IMR-90 (cell line): ENCODE measurements around the gene PPP1R14C. TPM values are rescaled to one million over a fixed set of nuclear protein-coding genes. Genes with fewer than 3 reads are reported as not detected.

ENCODE experiments used
- ATAC-seq: fragments of 200-7000 bp; cut with Tn5 transposase; 2 replicates; pipeline ENCODE4 v1.9.1; 2020; ENCODE audit warnings: low read depth, mild to moderate bottlenecking, moderate library complexity
- BruUV-seq: library from RNA; stranded (reverse); fragments of 400-500 nt; replicated peaks from 2 replicates; lab custom pipeline; 2021; lab: Mats Ljungman, UMichigan
- CTCF ChIA-PET: fragments of 300-600 bp; formaldehyde crosslinking; extraction: SDS; loops from one replicate; lab custom pipeline; 2021; ENCODE audit warnings: antibody characterized with exemption; lab: Yijun Ruan, JAX
- POLR2A ChIA-PET: fragments of 300-600 bp; sonication (Branson Sonifier 250); formaldehyde crosslinking; loops from one replicate; lab custom pipeline; 2022; ENCODE audit warnings: antibody characterized with exemption; ENCODE audit not compliant: unreplicated experiment; lab: Charles Lee
- DNase-seq: peaks from one replicate; pipeline ENCODE4 v3.0.0; 2013
- H2AFZ ChIP-seq: replicated peaks from 2 replicates; pipeline ENCODE3; 2013; ENCODE audit warnings: low read length, mild to moderate bottlenecking; ENCODE audit not compliant: poor library complexity
- H2AK5ac ChIP-seq: 2 replicates; pipeline ENCODE4 v1.6.1; 2013; ENCODE audit warnings: low read depth, low read length, inconsistent platforms
- H2AK9ac ChIP-seq: replicated peaks from 2 replicates; pipeline ENCODE3; 2013; ENCODE audit warnings: mild to moderate bottlenecking, low read depth, low read length, moderate library complexity; ENCODE audit not compliant: poor library complexity
- H2BK120ac ChIP-seq: 2 replicates; pipeline ENCODE4 v1.6.1; 2013; ENCODE audit warnings: low read depth, low read length, inconsistent platforms
- H2BK15ac ChIP-seq: 3 replicates; pipeline ENCODE4 v1.6.1; 2013; ENCODE audit warnings: low read depth, low read length, inconsistent platforms
- H2BK20ac ChIP-seq: 2 replicates; pipeline ENCODE4 v1.6.1; 2013; ENCODE audit warnings: low read depth, mild to moderate bottlenecking, inconsistent platforms, low read length, moderate library complexity
- H2BK5ac ChIP-seq: 2 replicates; pipeline ENCODE4 v1.6.1; 2013; ENCODE audit warnings: mild to moderate bottlenecking, low read depth, low read length, inconsistent platforms; ENCODE audit not compliant: poor library complexity, severe bottlenecking
- H3K14ac ChIP-seq: replicated peaks from 2 replicates; pipeline ENCODE4 v1.6.1; 2013; ENCODE audit warnings: low read depth, low read length, inconsistent platforms
- H3K18ac ChIP-seq: 2 replicates; pipeline ENCODE4 v1.6.1; 2013; ENCODE audit warnings: low read depth, low read length, control low read depth
- H3K23ac ChIP-seq: 2 replicates; pipeline ENCODE4 v1.6.1; 2013; ENCODE audit warnings: low read depth, low read length, inconsistent platforms
- H3K27ac ChIP-seq: 2 replicates; pipeline ENCODE4 v1.5.1; 2013; ENCODE audit warnings: mild to moderate bottlenecking, control low read depth, low read length; ENCODE audit not compliant: insufficient read depth
- H3K27me3 ChIP-seq: 2 replicates; pipeline ENCODE4 v1.6.1; 2013; ENCODE audit warnings: low read length; ENCODE audit not compliant: control insufficient read depth, insufficient read depth
- H3K36me3 ChIP-seq: 2 replicates; pipeline ENCODE4 v1.6.1; 2013; ENCODE audit warnings: low read length, mixed read lengths; ENCODE audit not compliant: control insufficient read depth, insufficient read depth
- H3K4ac ChIP-seq: 2 replicates; pipeline ENCODE4 v1.6.1; 2013; ENCODE audit warnings: low read depth, low read length, inconsistent platforms
- H3K4me1 ChIP-seq: 2 replicates; pipeline ENCODE4 v1.6.1; 2013; ENCODE audit warnings: low read length, mixed read lengths; ENCODE audit not compliant: control insufficient read depth, insufficient read depth
- H3K4me2 ChIP-seq: 2 replicates; pipeline ENCODE4 v1.6.1; 2013; ENCODE audit warnings: low read depth, mild to moderate bottlenecking, control low read depth, low read length, moderate library complexity
- H3K4me3 ChIP-seq: 2 replicates; pipeline ENCODE4 v1.5.1; 2013; ENCODE audit warnings: low read depth, mild to moderate bottlenecking, control low read depth, low read length, moderate library complexity; ENCODE audit not compliant: insufficient read depth
- H3K56ac ChIP-seq: 2 replicates; pipeline ENCODE4 v1.6.1; 2013; ENCODE audit warnings: low read length, inconsistent platforms; ENCODE audit not compliant: insufficient read depth; ENCODE audit errors: extremely low read depth
- H3K79me1 ChIP-seq, 2 experiments: 2 replicates each; pipeline ENCODE4 v1.6.1; 2013; ENCODE audit warnings: low read length in 2 of 2, inconsistent platforms in 1 of 2, low read depth in 1 of 2
- H3K9ac ChIP-seq: 2 replicates; pipeline ENCODE4 v1.6.1; 2013; ENCODE audit warnings: low read depth, low read length, control low read depth
- H3K9me1 ChIP-seq: 2 replicates; pipeline ENCODE4 v1.6.1; 2013; ENCODE audit warnings: low read length, inconsistent platforms; ENCODE audit not compliant: insufficient read depth
- H3K9me3 ChIP-seq: 2 replicates; pipeline ENCODE4 v1.6.1; 2013; ENCODE audit warnings: low read length; ENCODE audit not compliant: control insufficient read depth, insufficient read depth
- H4K20me1 ChIP-seq: 2 replicates; pipeline ENCODE4 v1.6.1; 2013; ENCODE audit warnings: low read length, inconsistent platforms; ENCODE audit not compliant: insufficient read depth
- H4K5ac ChIP-seq: 2 replicates; pipeline ENCODE4 v1.6.1; 2013; ENCODE audit warnings: mild to moderate bottlenecking, low read depth, low read length, control low read depth
- H4K8ac ChIP-seq, 2 experiments: 2 replicates each; pipeline ENCODE4 v1.6.1; 2013; ENCODE audit warnings: low read depth in 2 of 2, low read length in 2 of 2, control low read depth in 1 of 2, inconsistent platforms in 1 of 2
- H4K91ac ChIP-seq: 2 replicates; pipeline ENCODE4 v1.6.1; 2013; ENCODE audit warnings: low read depth, low read length, inconsistent platforms; ENCODE audit not compliant: insufficient read depth
- CEBPB ChIP-seq: IDR thresholded peaks from 2 replicates; pipeline ENCODE4 v1.6.1; 2012; ENCODE audit warnings: low read depth, low read length, improper control_type of control experiment
- FOS ChIP-seq: fragments of 150-350 bp; IDR thresholded peaks from 2 replicates; pipeline ENCODE4 v1.6.1; 2016; ENCODE audit warnings: low read depth, low read length
- MAFK ChIP-seq: IDR thresholded peaks from 2 replicates; pipeline ENCODE4 v1.6.1; 2012; ENCODE audit warnings: low read depth, low read length, improper control_type of control experiment
- MAZ ChIP-seq: IDR thresholded peaks from 2 replicates; pipeline ENCODE4 v1.6.1; 2012; ENCODE audit warnings: low read depth, mild to moderate bottlenecking, low read length, improper control_type of control experiment, moderate library complexity, borderline replicate concordance
- NFE2L2 ChIP-seq: fragments of 150-350 bp; IDR thresholded peaks from 2 replicates; pipeline ENCODE4 v1.6.1; 2016; ENCODE audit warnings: low read depth, mild to moderate bottlenecking, low read length
- RAD21 ChIP-seq: IDR thresholded peaks from 2 replicates; pipeline ENCODE4 v1.6.1; 2012; ENCODE audit warnings: low read length, improper control_type of control experiment
- RCOR1 ChIP-seq: IDR thresholded peaks from 2 replicates; pipeline ENCODE4 v1.6.1; 2012; ENCODE audit warnings: mild to moderate bottlenecking, low read length, improper control_type of control experiment; ENCODE audit not compliant: insufficient replicate concordance
- RFX5 ChIP-seq: IDR thresholded peaks from 2 replicates; pipeline ENCODE4 v1.8.0; 2012; ENCODE audit warnings: low read depth, mild to moderate bottlenecking, low read length, moderate library complexity
- SMC3 ChIP-seq: fragments of 150-350 bp; IDR thresholded peaks from 2 replicates; pipeline ENCODE4 v1.6.1; 2016; ENCODE audit warnings: low read depth, mild to moderate bottlenecking, antibody characterized with exemption, low read length, moderate library complexity
- WGBS, 2 experiments: methylation state at CpG; one replicate each; pipeline versions ENCODE4 v1.1.5 to v1.1.7; 2013; ENCODE audit warnings: missing lambda C conversion rate in 2 of 2; ENCODE audit not compliant: insufficient read length in 1 of 2; ENCODE audit errors: extremely low coverage in 2 of 2; 5-methylcytosine and 5-hydroxymethylcytosine counted together
- dilution Hi-C: fragments of 300-500 bp; cut with HindIII; formaldehyde crosslinking; loops from one replicate; pipeline ENCODE4 v1.14.3; 2018; ENCODE audit warnings: low sequenced_read_pairs; ENCODE audit not compliant: unreplicated experiment
- in situ Hi-C: fragments of 300-500 bp; cut with MboI; formaldehyde crosslinking; loops from 3 replicates; pipeline ENCODE4 v1.14.3; 2019; ENCODE audit warnings: low sequenced_read_pairs, inconsistent platforms, mixed read lengths
- intact Hi-C: fragments of 100-400 bp; cut with micrococcal nuclease; formaldehyde crosslinking; loops from 2 replicates; pipeline ENCODE4 v1.10.0; 2022
- polyA plus RNA-seq, 3 experiments: library from polyadenylated mRNA; depleted of rRNA; stranded (reverse); fragments of >200 nt; gene quantifications; 2 replicates each; pipeline ENCODE4 v1.2.3, GENCODE V29; 2012; ENCODE audit warnings: low replicate concordance in 1 of 3
- total RNA-seq: library from RNA; depleted of rRNA; stranded (reverse); fragments of >200 nt; gene quantifications from 2 replicates; pipeline ENCODE4 v1.2.3, GENCODE V29; 2012
- TF ChIP-seq, protein P1 (sequence below): fragments of 150-350 bp; IDR thresholded peaks from 2 replicates; pipeline ENCODE4 v1.6.1; 2017; ENCODE audit warnings: mild to moderate bottlenecking, antibody characterized with exemption, low read length, low read depth

The PPP1R14C gene
- total and polyA plus RNA-seq, 2 of the 4 experiments (the other 2 are of a cell fraction), result not detected

DNA sequence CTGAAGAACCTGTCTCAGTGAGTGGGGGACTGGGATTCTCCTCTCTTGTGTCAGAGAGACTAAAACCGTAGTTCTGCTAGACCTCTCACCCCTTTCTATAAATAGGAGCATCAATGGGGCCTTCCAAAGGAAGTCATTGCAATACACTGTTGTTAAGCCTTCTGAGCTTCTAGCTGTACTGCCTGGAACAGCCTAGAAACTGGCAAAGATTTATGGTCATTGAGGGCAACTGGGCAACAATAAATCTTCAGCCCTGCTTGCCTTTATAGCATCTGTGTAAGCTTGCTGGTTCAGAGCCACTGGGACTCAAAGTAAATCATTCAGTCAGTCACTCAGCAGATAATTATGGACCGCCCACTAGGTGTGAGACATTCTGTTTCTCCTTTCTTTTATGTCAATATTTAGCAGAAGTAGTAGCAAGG, 53.2 kb downstream of the PPP1R14C start:
- Histone ChIP-seq H3K23ac (no peak overlapping the region), H3K27me3 (peaks cover 9% of the 10 kb centered on the region), H3K4me3 (no peak overlapping the region), H2BK5ac (no peak overlapping the region), H3K27ac (no peak overlapping the region), H2BK20ac (no peak overlapping the region), H4K8ac (no peak overlapping the region), H3K18ac (no peak overlapping the region), H3K4me2 (no peak overlapping the region), H3K36me3 (no peaks in the 10 kb centered on the region), H3K4ac (no peak overlapping the region), H3K14ac (no peak overlapping the region), H2AK9ac (no peak overlapping the region), H2BK120ac (no peak overlapping the region), H4K91ac (no peak overlapping the region), H3K9me1 (no peaks in the 10 kb centered on the region), H3K79me1 (no peaks in the 10 kb centered on the region), H3K9ac (no peak overlapping the region), H2BK15ac (no peak overlapping the region), H2AFZ (no peak overlapping the region), H4K20me1 (no peaks in the 10 kb centered on the region), H3K9me3 (no peaks in the 10 kb centered on the region), H3K56ac (no peak overlapping the region), H3K4me1 (no peaks in the 10 kb centered on the region), H2AK5ac (no peak overlapping the region), H4K5ac (no peak overlapping the region)
- intact Hi-C loops, result no loop called here
- in situ Hi-C loops, result no loop called here
- ATAC-seq (no peak), DNase-seq (no peak)
- ChIA-PET CTCF (interaction anchor here (0.6 kb wide), 1 partner anchor 125 kb away, joined by 3 read pairs; no protein-coding TSS in a partner anchor), POLR2A (no interaction called here)
- TF ChIP-seq MAZ (no peak), NFE2L2 (no peak), RFX5 (no peak), RAD21 (no peak), RCOR1 (no peak), FOS (no peak), MAFK (no peak), CEBPB (no peak), SMC3 (no peak)
- TF ChIP-seq, protein P1, sequence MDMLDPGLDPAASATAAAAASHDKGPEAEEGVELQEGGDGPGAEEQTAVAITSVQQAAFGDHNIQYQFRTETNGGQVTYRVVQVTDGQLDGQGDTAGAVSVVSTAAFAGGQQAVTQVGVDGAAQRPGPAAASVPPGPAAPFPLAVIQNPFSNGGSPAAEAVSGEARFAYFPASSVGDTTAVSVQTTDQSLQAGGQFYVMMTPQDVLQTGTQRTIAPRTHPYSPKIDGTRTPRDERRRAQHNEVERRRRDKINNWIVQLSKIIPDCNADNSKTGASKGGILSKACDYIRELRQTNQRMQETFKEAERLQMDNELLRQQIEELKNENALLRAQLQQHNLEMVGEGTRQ, result no peak
- no CpG with 5 or more reads among the region's 2 CpGs for WGBS, 2 experiments
- dilution Hi-C loops, result no loop called here
- no TSS peak for BruUV-seq
